Heart right ventricle (tissue), 16 donors: ENCODE data around the gene CD27. TPM values are rescaled to one million over a fixed set of nuclear protein-coding genes. Genes with fewer than 3 reads are reported as not detected.
"Not testable (repeated sequence)": the region's sequence is repeated elsewhere in the genome, so short reads cannot be mapped to it uniquely, and the experiment has no call there.

Source experiments
- ATAC-seq, 8 donors: fragments of 200-7000 bp; cut with Tn5 transposase; one replicate each; pipeline ENCODE4 v1.9.1; 2020; ENCODE audit warnings: mild to moderate bottlenecking in 8 of 8, moderate library complexity in 8 of 8, moderate number of reproducible peaks in 1 of 8
- DNase-seq, 2 donors: peaks; one replicate each; pipeline ENCODE4 v3.0.0-alpha.2; 2020
- H3K27ac ChIP-seq, 10 donors: fragments of 200-600 bp; sonication (generic) in 2 of 10; one replicate each; pipeline versions ENCODE4 v1.5.0 to v1.8.0; 2020 to 2022; ENCODE audit warnings: mild to moderate bottlenecking in 3 of 10
- H3K27me3 ChIP-seq, 7 donors: fragments of 200-600 bp; one replicate each; pipeline ENCODE4 v1.8.0; 2021 to 2022; ENCODE audit warnings: mild to moderate bottlenecking in 2 of 7
- H3K36me3 ChIP-seq, 9 donors: fragments of 200-600 bp; sonication (generic) in 1 of 9; one replicate each; pipeline versions ENCODE4 v1.5.0 to v1.8.0; 2020 to 2022; ENCODE audit warnings: mild to moderate bottlenecking in 2 of 9
- H3K4me1 ChIP-seq, 9 donors: fragments of 200-600 bp; sonication (generic) in 1 of 9; one replicate each; pipeline versions ENCODE4 v1.5.0 to v1.8.0; 2020 to 2022; ENCODE audit warnings: mild to moderate bottlenecking in 4 of 9
- H3K4me3 ChIP-seq, 10 donors: fragments of 200-600 bp; sonication (generic) in 2 of 10; one replicate each; pipeline versions ENCODE4 v1.5.0 to v1.8.0; 2020 to 2022; ENCODE audit warnings: mild to moderate bottlenecking in 7 of 10, moderate library complexity in 2 of 10
- H3K9me3 ChIP-seq, 11 donors: fragments of 200-600 bp in 10 of 11; sonication (generic) in 2 of 11; one replicate each; pipeline versions ENCODE4 v1.5.0 to v1.8.0; 2013 to 2022; ENCODE audit warnings: mild to moderate bottlenecking in 2 of 11, control low read depth in 1 of 11, moderate library complexity in 1 of 11
- WGBS, 2 donors: extraction: QIAGEN DNeasy Blood & Tissue Kit; methylation state at CpG; one replicate each; pipeline ENCODE4 v1.1.7; 2013; ENCODE audit warnings: inconsistent platforms in 1 of 2; 5-methylcytosine and 5-hydroxymethylcytosine counted together
- intact Hi-C, 10 donors: fragments of 100-400 bp; cut with DNase I; formaldehyde crosslinking; loops; one replicate each; pipeline versions ENCODE4 v1.11.1 to v1.14.2; 2022
- polyA plus RNA-seq, 2 donors: library from polyadenylated mRNA; stranded (reverse); fragments of 200-250 nt; gene quantifications; one replicate each; pipeline ENCODE4 v1.2.3, GENCODE V29; 2013
- total RNA-seq, 10 donors: library from RNA; stranded (reverse); fragmentation: NEBNext Ultra II Directional in 3 of 10; extraction: Animal tissue kit (Norgen Biotek cat#: 25700) in 3 of 10; gene quantifications; one replicate each; pipeline versions ENCODE4 v1.2.1 to v1.2.4, GENCODE V29; 2021 to 2023
- TF ChIP-seq, protein P1 (sequence below), 9 donors: fragments of 200-600 bp; sonication (generic) in 2 of 9; IDR thresholded peaks; one replicate each; pipeline versions ENCODE4 v1.5.0 to v1.8.0; 2021 to 2022; ENCODE audit warnings: antibody characterized with exemption in 9 of 9, mild to moderate bottlenecking in 5 of 9, moderate library complexity in 1 of 9
- donor health status: Arrhythmogenic right ventricular cardiomyopathy.
- donor health status: ischemic (EF 13 %, LVEDD 7.1; RV severe dilation, severe dysfunction).
- donor health status: healthy with polysubstance abuse.
- donor health status: DM: no; HTN: yes; CAD: no.
- donor health status: DM: no; HTN: no; CAD: no.
- donor health status: ischemic (EF 25% LVEDD 6.9; RV normal size, moderate dysfunction).
- donor health status: ischemic (EF 25% LVEDD 5.7; RV mildly dilated, moderate dysfunction).
- donor health status: healthy.
- donor health status: DM: yes; HTN: yes; CAD: no.
- donor health status: Ischemic cardiomyopathy.
- donor health status: ischemic (EF 35%, LVEDD 5.7; RV mildly dilated, moderate dysfunction).
- donor health status: nonischemic (EF 11% LVEDD 7.7; RV severe dilation, severe dysfunction).
- donor health status: DM: yes; HTN: yes; CAD: no.
- donor health status: PGD.
- donor health status: ischemic (EF 29% LVEDD 5.4; RV normal size, mild dysfunction).
- donor health status: nonischemic (EF 23%, LVEDD 6.1; RV moderate dilation, normal function).

CD27 gene
- total and polyA plus RNA-seq, 12 donors: 0.28 to 3.4 (median 0.32) TPM; not detected in 6

GRCh38 chr12:6425590-6426531 is 18.9 kb upstream of the CD27 start:
- intact Hi-C loops: loop anchor here in 4 of 10 donors (2.0 to 10.0 kb wide), 5 partner anchors 36 to 109 kb away; partner anchors contain the start of gene GAPDH (in 2 of the 4)
- Histone ChIP-seq H3K4me1 (peaks cover 0 to 32% (median 15%) of the 10 kb centered on the region in 9 donors), H3K36me3 (no peaks in the 10 kb centered on the region), H3K4me3 (no peak overlapping the region), H3K27ac (peak overlapping the region in 1 of 10 donors; percentile 73), H3K27me3 (no peaks in the 10 kb centered on the region), H3K9me3 (no peaks in the 10 kb centered on the region)
- DNase-seq (no peak), ATAC-seq (no peak)
- WGBS, 2 donors: 84 to 88% methylated on average over 23 of the region's 23 CpGs
- TF ChIP-seq, protein P1, sequence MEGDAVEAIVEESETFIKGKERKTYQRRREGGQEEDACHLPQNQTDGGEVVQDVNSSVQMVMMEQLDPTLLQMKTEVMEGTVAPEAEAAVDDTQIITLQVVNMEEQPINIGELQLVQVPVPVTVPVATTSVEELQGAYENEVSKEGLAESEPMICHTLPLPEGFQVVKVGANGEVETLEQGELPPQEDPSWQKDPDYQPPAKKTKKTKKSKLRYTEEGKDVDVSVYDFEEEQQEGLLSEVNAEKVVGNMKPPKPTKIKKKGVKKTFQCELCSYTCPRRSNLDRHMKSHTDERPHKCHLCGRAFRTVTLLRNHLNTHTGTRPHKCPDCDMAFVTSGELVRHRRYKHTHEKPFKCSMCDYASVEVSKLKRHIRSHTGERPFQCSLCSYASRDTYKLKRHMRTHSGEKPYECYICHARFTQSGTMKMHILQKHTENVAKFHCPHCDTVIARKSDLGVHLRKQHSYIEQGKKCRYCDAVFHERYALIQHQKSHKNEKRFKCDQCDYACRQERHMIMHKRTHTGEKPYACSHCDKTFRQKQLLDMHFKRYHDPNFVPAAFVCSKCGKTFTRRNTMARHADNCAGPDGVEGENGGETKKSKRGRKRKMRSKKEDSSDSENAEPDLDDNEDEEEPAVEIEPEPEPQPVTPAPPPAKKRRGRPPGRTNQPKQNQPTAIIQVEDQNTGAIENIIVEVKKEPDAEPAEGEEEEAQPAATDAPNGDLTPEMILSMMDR (IDR thresholded peaks at IDR 0.05): no peak

GRCh38 chr12:6426882-6427671 is 17.7 kb upstream of the CD27 start:
- no peak for ATAC-seq
- TF ChIP-seq, protein P1 (IDR thresholded peaks at IDR 0.05): no peak
- no peaks in the 10 kb centered on the region for H3K36me3 ChIP-seq
- no peak overlapping the region for H3K4me3 ChIP-seq
- no peaks in the 10 kb centered on the region for H3K27me3 ChIP-seq
- peak overlapping the region in 1 of 10 donors; percentile 73 for H3K27ac ChIP-seq
- peaks cover 0 to 41% (median 19%) of the 10 kb centered on the region in 9 donors for H3K4me1 ChIP-seq
- no peak for DNase-seq
- intact Hi-C loops: loop anchor here in 4 of 10 donors (5.0 to 10.0 kb wide), 2 partner anchors 35 to 108 kb away; partner anchors contain the start of gene GAPDH (in 2 of the 4)
- WGBS, 2 donors: 80 to 84% methylated on average over 14 of the region's 14 CpGs
- no peaks in the 10 kb centered on the region for H3K9me3 ChIP-seq

DNA sequence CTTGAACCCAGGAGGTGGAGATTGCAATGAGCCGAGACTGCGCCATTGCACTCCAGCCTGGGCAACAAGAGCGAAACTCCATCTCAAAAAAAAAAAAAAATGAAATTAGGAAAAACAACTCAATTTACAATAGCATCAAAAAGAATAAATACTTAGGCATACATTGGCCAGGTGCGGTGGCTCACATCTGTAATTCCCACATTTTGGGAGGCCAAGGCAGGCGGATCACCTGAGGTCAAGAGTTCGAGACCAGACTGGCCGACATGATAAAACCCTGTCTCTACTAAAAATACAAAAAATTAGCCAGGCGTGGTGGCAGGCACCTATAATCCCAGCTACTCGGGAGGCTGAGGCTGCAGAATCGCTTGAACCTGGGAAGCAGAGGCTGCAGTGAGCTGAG is 17.0 kb upstream of the CD27 start:
- Histone ChIP-seq H3K27ac (peak overlapping the region in 1 of 10 donors; percentile 73), H3K4me1 (peaks cover 0 to 41% (median 19%) of the 10 kb centered on the region in 9 donors)
- not testable (repeated sequence) for H3K9me3 ChIP-seq, DNase-seq, ATAC-seq, H3K36me3 ChIP-seq, H3K27me3 ChIP-seq, H3K4me3 ChIP-seq
- WGBS, 2 donors: 94 to 95% methylated on average over 10 of the region's 10 CpGs
- intact Hi-C loops: loop anchor here in 4 of 10 donors (5.0 to 10.0 kb wide), 2 partner anchors 35 to 107 kb away; partner anchors contain the start of gene GAPDH (in 2 of the 4)

GRCh38 chr12:6428326-6428725 is 16.4 kb upstream of the CD27 start:
- no peak for ATAC-seq
- intact Hi-C loops: loop anchor here in 4 of 10 donors (5.0 to 10.0 kb wide), 2 partner anchors 34 to 106 kb away; partner anchors contain the start of gene GAPDH (in 2 of the 4)
- Histone ChIP-seq H3K27ac (no peak overlapping the region), H3K36me3 (no peaks in the 10 kb centered on the region), H3K27me3 (no peaks in the 10 kb centered on the region), H3K9me3 (no peaks in the 10 kb centered on the region), H3K4me1 (peaks cover 0 to 39% (median 19%) of the 10 kb centered on the region in 9 donors), H3K4me3 (no peak overlapping the region)
- DNase-seq: no peak
- TF ChIP-seq, protein P1 (IDR thresholded peaks at IDR 0.05): no peak
- 89 to 90% methylated on average over 3 of the region's 3 CpGs for WGBS, 2 donors
